IMR-90 (cell line): ENCODE results near the gene PRSS22. TPM values are rescaled to one million over a fixed set of nuclear protein-coding genes. Genes with fewer than 3 reads are reported as not detected.

Experiments used
- ATAC-seq: fragments of 200-7000 bp; cut with Tn5 transposase; 2 replicates; pipeline ENCODE4 v1.9.1; 2020; ENCODE audit warnings: low read depth, mild to moderate bottlenecking, moderate library complexity
- BruUV-seq: library from RNA; stranded (reverse); fragments of 400-500 nt; replicated peaks from 2 replicates; lab custom pipeline; 2021; lab: Mats Ljungman, UMichigan
- CTCF ChIA-PET: fragments of 300-600 bp; formaldehyde crosslinking; extraction: SDS; loops from one replicate; lab custom pipeline; 2021; ENCODE audit warnings: antibody characterized with exemption; lab: Yijun Ruan, JAX
- POLR2A ChIA-PET: fragments of 300-600 bp; sonication (Branson Sonifier 250); formaldehyde crosslinking; loops from one replicate; lab custom pipeline; 2022; ENCODE audit warnings: antibody characterized with exemption; ENCODE audit not compliant: unreplicated experiment; lab: Charles Lee
- DNase-seq: peaks from one replicate; pipeline ENCODE4 v3.0.0; 2013
- H2AFZ ChIP-seq: replicated peaks from 2 replicates; pipeline ENCODE3; 2013; ENCODE audit warnings: low read length, mild to moderate bottlenecking; ENCODE audit not compliant: poor library complexity
- H2AK5ac ChIP-seq: 2 replicates; pipeline ENCODE4 v1.6.1; 2013; ENCODE audit warnings: low read depth, low read length, inconsistent platforms
- H2AK9ac ChIP-seq: replicated peaks from 2 replicates; pipeline ENCODE3; 2013; ENCODE audit warnings: mild to moderate bottlenecking, low read depth, low read length, moderate library complexity; ENCODE audit not compliant: poor library complexity
- H2BK120ac ChIP-seq: 2 replicates; pipeline ENCODE4 v1.6.1; 2013; ENCODE audit warnings: low read depth, low read length, inconsistent platforms
- H2BK15ac ChIP-seq: 3 replicates; pipeline ENCODE4 v1.6.1; 2013; ENCODE audit warnings: low read depth, low read length, inconsistent platforms
- H2BK20ac ChIP-seq: 2 replicates; pipeline ENCODE4 v1.6.1; 2013; ENCODE audit warnings: low read depth, mild to moderate bottlenecking, inconsistent platforms, low read length, moderate library complexity
- H2BK5ac ChIP-seq: 2 replicates; pipeline ENCODE4 v1.6.1; 2013; ENCODE audit warnings: mild to moderate bottlenecking, low read depth, low read length, inconsistent platforms; ENCODE audit not compliant: poor library complexity, severe bottlenecking
- H3K14ac ChIP-seq: replicated peaks from 2 replicates; pipeline ENCODE4 v1.6.1; 2013; ENCODE audit warnings: low read depth, low read length, inconsistent platforms
- H3K18ac ChIP-seq: 2 replicates; pipeline ENCODE4 v1.6.1; 2013; ENCODE audit warnings: low read depth, low read length, control low read depth
- H3K23ac ChIP-seq: 2 replicates; pipeline ENCODE4 v1.6.1; 2013; ENCODE audit warnings: low read depth, low read length, inconsistent platforms
- H3K27ac ChIP-seq: 2 replicates; pipeline ENCODE4 v1.5.1; 2013; ENCODE audit warnings: mild to moderate bottlenecking, control low read depth, low read length; ENCODE audit not compliant: insufficient read depth
- H3K27me3 ChIP-seq: 2 replicates; pipeline ENCODE4 v1.6.1; 2013; ENCODE audit warnings: low read length; ENCODE audit not compliant: control insufficient read depth, insufficient read depth
- H3K36me3 ChIP-seq: 2 replicates; pipeline ENCODE4 v1.6.1; 2013; ENCODE audit warnings: low read length, mixed read lengths; ENCODE audit not compliant: control insufficient read depth, insufficient read depth
- H3K4ac ChIP-seq: 2 replicates; pipeline ENCODE4 v1.6.1; 2013; ENCODE audit warnings: low read depth, low read length, inconsistent platforms
- H3K4me1 ChIP-seq: 2 replicates; pipeline ENCODE4 v1.6.1; 2013; ENCODE audit warnings: low read length, mixed read lengths; ENCODE audit not compliant: control insufficient read depth, insufficient read depth
- H3K4me2 ChIP-seq: 2 replicates; pipeline ENCODE4 v1.6.1; 2013; ENCODE audit warnings: low read depth, mild to moderate bottlenecking, control low read depth, low read length, moderate library complexity
- H3K4me3 ChIP-seq: 2 replicates; pipeline ENCODE4 v1.5.1; 2013; ENCODE audit warnings: low read depth, mild to moderate bottlenecking, control low read depth, low read length, moderate library complexity; ENCODE audit not compliant: insufficient read depth
- H3K56ac ChIP-seq: 2 replicates; pipeline ENCODE4 v1.6.1; 2013; ENCODE audit warnings: low read length, inconsistent platforms; ENCODE audit not compliant: insufficient read depth; ENCODE audit errors: extremely low read depth
- H3K79me1 ChIP-seq, 2 experiments: 2 replicates each; pipeline ENCODE4 v1.6.1; 2013; ENCODE audit warnings: low read length in 2 of 2, inconsistent platforms in 1 of 2, low read depth in 1 of 2
- H3K9ac ChIP-seq: 2 replicates; pipeline ENCODE4 v1.6.1; 2013; ENCODE audit warnings: low read depth, low read length, control low read depth
- H3K9me1 ChIP-seq: 2 replicates; pipeline ENCODE4 v1.6.1; 2013; ENCODE audit warnings: low read length, inconsistent platforms; ENCODE audit not compliant: insufficient read depth
- H3K9me3 ChIP-seq: 2 replicates; pipeline ENCODE4 v1.6.1; 2013; ENCODE audit warnings: low read length; ENCODE audit not compliant: control insufficient read depth, insufficient read depth
- H4K20me1 ChIP-seq: 2 replicates; pipeline ENCODE4 v1.6.1; 2013; ENCODE audit warnings: low read length, inconsistent platforms; ENCODE audit not compliant: insufficient read depth
- H4K5ac ChIP-seq: 2 replicates; pipeline ENCODE4 v1.6.1; 2013; ENCODE audit warnings: mild to moderate bottlenecking, low read depth, low read length, control low read depth
- H4K8ac ChIP-seq, 2 experiments: 2 replicates each; pipeline ENCODE4 v1.6.1; 2013; ENCODE audit warnings: low read depth in 2 of 2, low read length in 2 of 2, control low read depth in 1 of 2, inconsistent platforms in 1 of 2
- H4K91ac ChIP-seq: 2 replicates; pipeline ENCODE4 v1.6.1; 2013; ENCODE audit warnings: low read depth, low read length, inconsistent platforms; ENCODE audit not compliant: insufficient read depth
- BHLHE40 ChIP-seq: fragments of 150-350 bp; IDR thresholded peaks from 2 replicates; pipeline ENCODE4 v1.6.1; 2016; ENCODE audit warnings: mild to moderate bottlenecking, low read depth, low read length
- CEBPB ChIP-seq: IDR thresholded peaks from 2 replicates; pipeline ENCODE4 v1.6.1; 2012; ENCODE audit warnings: low read depth, low read length, improper control_type of control experiment
- CTCF ChIP-seq: conservative IDR thresholded peaks from 2 replicates; pipeline ENCODE4 v1.5.1; 2012; ENCODE audit warnings: mild to moderate bottlenecking, low read depth, low read length, improper control_type of control experiment
- FOS ChIP-seq: fragments of 150-350 bp; IDR thresholded peaks from 2 replicates; pipeline ENCODE4 v1.6.1; 2016; ENCODE audit warnings: low read depth, low read length
- MAFK ChIP-seq: IDR thresholded peaks from 2 replicates; pipeline ENCODE4 v1.6.1; 2012; ENCODE audit warnings: low read depth, low read length, improper control_type of control experiment
- MAZ ChIP-seq: IDR thresholded peaks from 2 replicates; pipeline ENCODE4 v1.6.1; 2012; ENCODE audit warnings: low read depth, mild to moderate bottlenecking, low read length, improper control_type of control experiment, moderate library complexity, borderline replicate concordance
- MXI1 ChIP-seq: IDR thresholded peaks from 2 replicates; pipeline ENCODE4 v1.6.1; 2012; ENCODE audit warnings: low read depth, mild to moderate bottlenecking, low read length, moderate library complexity, borderline replicate concordance
- NFE2L2 ChIP-seq: fragments of 150-350 bp; IDR thresholded peaks from 2 replicates; pipeline ENCODE4 v1.6.1; 2016; ENCODE audit warnings: low read depth, mild to moderate bottlenecking, low read length
- POLR2A ChIP-seq: IDR thresholded peaks from 2 replicates; pipeline ENCODE4 v1.6.1; 2012; ENCODE audit warnings: mild to moderate bottlenecking, low read depth, low read length
- RAD21 ChIP-seq: IDR thresholded peaks from 2 replicates; pipeline ENCODE4 v1.6.1; 2012; ENCODE audit warnings: low read length, improper control_type of control experiment
- RCOR1 ChIP-seq: IDR thresholded peaks from 2 replicates; pipeline ENCODE4 v1.6.1; 2012; ENCODE audit warnings: mild to moderate bottlenecking, low read length, improper control_type of control experiment; ENCODE audit not compliant: insufficient replicate concordance
- RFX5 ChIP-seq: IDR thresholded peaks from 2 replicates; pipeline ENCODE4 v1.8.0; 2012; ENCODE audit warnings: low read depth, mild to moderate bottlenecking, low read length, moderate library complexity
- USF2 ChIP-seq: fragments of 150-350 bp; IDR thresholded peaks from 2 replicates; pipeline ENCODE4 v1.6.1; 2017; ENCODE audit warnings: mild to moderate bottlenecking, antibody characterized with exemption, low read length, low read depth
- WGBS, 2 experiments: methylation state at CpG; one replicate each; pipeline versions ENCODE4 v1.1.5 to v1.1.7; 2013; ENCODE audit warnings: missing lambda C conversion rate in 2 of 2; ENCODE audit not compliant: insufficient read length in 1 of 2; ENCODE audit errors: extremely low coverage in 2 of 2; 5-methylcytosine and 5-hydroxymethylcytosine counted together
- dilution Hi-C: fragments of 300-500 bp; cut with HindIII; formaldehyde crosslinking; loops from one replicate; pipeline ENCODE4 v1.14.3; 2018; ENCODE audit warnings: low sequenced_read_pairs; ENCODE audit not compliant: unreplicated experiment
- in situ Hi-C: fragments of 300-500 bp; cut with MboI; formaldehyde crosslinking; loops from 3 replicates; pipeline ENCODE4 v1.14.3; 2019; ENCODE audit warnings: low sequenced_read_pairs, inconsistent platforms, mixed read lengths
- intact Hi-C: fragments of 100-400 bp; cut with micrococcal nuclease; formaldehyde crosslinking; loops from 2 replicates; pipeline ENCODE4 v1.10.0; 2022
- polyA plus RNA-seq, 3 experiments: library from polyadenylated mRNA; depleted of rRNA; stranded (reverse); fragments of >200 nt; gene quantifications; 2 replicates each; pipeline ENCODE4 v1.2.3, GENCODE V29; 2012; ENCODE audit warnings: low replicate concordance in 1 of 3
- total RNA-seq: library from RNA; depleted of rRNA; stranded (reverse); fragments of >200 nt; gene quantifications from 2 replicates; pipeline ENCODE4 v1.2.3, GENCODE V29; 2012

Gene PRSS22
- total and polyA plus RNA-seq, 2 of the 4 experiments (the other 2 are of a cell fraction): not detected

GRCh38 chr16:2835638-2836493, 22.1 kb downstream of the PRSS22 start:
- intact Hi-C loops: loop anchor here (5.0 kb wide), 1 partner anchor 44 kb away; no protein-coding TSS in a partner anchor
- no peaks in the 10 kb centered on the region for H3K79me1 ChIP-seq
- BruUV-seq: no TSS peak
- H3K56ac ChIP-seq: peak overlapping the region; percentile 57; the same call in 1 of the 2 replicates
- in situ Hi-C loops: loop anchor here (10.0 kb wide), 1 partner anchor 79 kb away; the partner anchor contains the start of gene FLYWCH1
- H4K20me1 ChIP-seq: peaks cover 7% of the 10 kb centered on the region; the same call in 1 of the 2 replicates
- peak overlapping the region; percentile 56 for H3K14ac ChIP-seq
- dilution Hi-C loops: no loop called here
- peak overlapping the region; percentile 80 for H3K4ac ChIP-seq
- H3K4me2 ChIP-seq: peak overlapping the region; percentile 11
- H4K91ac ChIP-seq: peak overlapping the region; percentile 50
- H3K9me3 ChIP-seq: no peaks in the 10 kb centered on the region
- CTCF ChIA-PET: no interaction called here
- POLR2A ChIA-PET: no interaction called here
- H3K9me1 ChIP-seq: peaks cover 10% of the 10 kb centered on the region
- peak overlapping the region in 1 of 2 experiments; percentile 59; a peak in 1 of 4 replicates for H4K8ac ChIP-seq
- H3K4me1 ChIP-seq: peaks cover 10% of the 10 kb centered on the region
- H2BK20ac ChIP-seq: peak overlapping the region; percentile 75
- peak overlapping the region; percentile 71 for H2BK120ac ChIP-seq
- H2BK5ac ChIP-seq: peak overlapping the region; percentile 74
- no peak overlapping the region for H3K18ac ChIP-seq
- H3K9ac ChIP-seq: no peak overlapping the region
- H3K4me3 ChIP-seq: no peak overlapping the region
- peak overlapping the region; percentile 30; the same call in 1 of the 2 replicates for H3K27ac ChIP-seq
- peak overlapping the region; percentile 93 for H2AK5ac ChIP-seq
- peak overlapping the region; percentile 3 for H2AK9ac ChIP-seq
- H3K27me3 ChIP-seq: peaks cover 10% of the 10 kb centered on the region
- H3K23ac ChIP-seq: no peak overlapping the region
- H3K36me3 ChIP-seq: no peaks in the 10 kb centered on the region
- peak overlapping the region; percentile 50 for H2AFZ ChIP-seq
- 37% methylated on average over 10 of the region's 22 CpGs; no CpG with 5 or more reads in 1 of the 2 experiments for WGBS, 2 experiments
- ATAC-seq (peak; percentile 73), DNase-seq (peak; percentile 98)
- H4K5ac ChIP-seq: no peak overlapping the region
- H2BK15ac ChIP-seq: peak overlapping the region; percentile 21; the same call in 2 of the 3 replicates
- TF ChIP-seq RFX5 (no peak), MAFK (no peak), CTCF (no peak), USF2 (peak; percentile 39; the same call in 1 of the 2 replicates), POLR2A (no peak), MXI1 (peak; percentile 60; the same call in 1 of the 2 replicates), FOS (peak; percentile 65), RCOR1 (peak; percentile 97), BHLHE40 (peak; percentile 80), RAD21 (peak; percentile 12; the same call in 1 of the 2 replicates), CEBPB (0 out of 2 replicates have a peak, but pooled peaks have one; percentile 45), NFE2L2 (no peak), MAZ (peak; percentile 17; the same call in 1 of the 2 replicates)
